Thyroid gland (tissue), 4 donors: ENCODE measurements around the gene TTC39A. TPM values are rescaled to one million over a fixed set of nuclear protein-coding genes. Genes with fewer than 3 reads are reported as not detected.

Source experiments
- DNase-seq, 2 donors: peaks; one replicate each; pipeline ENCODE4 v3.0.0-alpha.2; 2019
- H3K27ac ChIP-seq, 3 donors: fragments of 200-600 bp; sonication (generic); 1 replicate in 2 of 3; 2 replicates in 1 of 3; pipeline ENCODE4 v1.5.1; 2016 to 2019; ENCODE audit warnings: mild to moderate bottlenecking in 1 of 3, moderate library complexity in 1 of 3
- H3K27me3 ChIP-seq: fragments of 200-600 bp; sonication (generic); one replicate; pipeline ENCODE4 v1.5.1; 2019
- H3K36me3 ChIP-seq, 2 donors: fragments of 200-600 bp; sonication (generic); one replicate each; pipeline ENCODE4 v1.5.1; 2016 to 2019
- H3K4me1 ChIP-seq, 2 donors: fragments of 200-600 bp; sonication (generic); one replicate each; pipeline ENCODE4 v1.5.1; 2017 to 2019
- H3K4me3 ChIP-seq, 3 donors: fragments of 200-600 bp; sonication (generic); replicated peaks in 1 of 3; 1 replicate in 2 of 3; 2 replicates in 1 of 3; pipeline ENCODE4 v1.5.1; 2016; ENCODE audit warnings: mild to moderate bottlenecking in 1 of 3
- H3K9me3 ChIP-seq: fragments of 200-600 bp; sonication (generic); one replicate; pipeline ENCODE4 v1.5.1; 2017
- CTCF ChIP-seq, 6 experiments: fragments of 200-600 bp in 3 of 6; fragments of 450-650 bp in 3 of 6; sonication (generic) in 3 of 6; IDR thresholded peaks; one replicate each; pipeline ENCODE4 v1.5.1; 2016 to 2019; ENCODE audit warnings: antibody characterized with exemption in 6 of 6, mild to moderate bottlenecking in 2 of 6, inconsistent platforms in 1 of 6, moderate library complexity in 1 of 6
- POLR2A ChIP-seq, 2 donors: fragments of 450-650 bp; IDR thresholded peaks; one replicate each; pipeline ENCODE4 v1.6.1; 2017; ENCODE audit warnings: antibody characterized with exemption in 2 of 2, mild to moderate bottlenecking in 2 of 2, moderate library complexity in 1 of 2
- WGBS, 2 donors: methylation state at CpG; one replicate each; pipeline ENCODE4 v1.1.5; 2017; 5-methylcytosine and 5-hydroxymethylcytosine counted together
- intact Hi-C: fragments of 100-400 bp; cut with DNase I; formaldehyde crosslinking; loops from one replicate; pipeline ENCODE4 v1.15.1; 2023
- total RNA-seq, 4 donors: library from RNA; depleted of rRNA; stranded (reverse); fragments of >200 nt; gene quantifications; one replicate each; pipeline ENCODE4 v1.2.3, GENCODE V29; 2016

TTC39A gene
- total RNA-seq, 4 donors from 2014 or later: 13.6 to 56.0 (median 33.5) TPM

- TF ChIP-seq POLR2A (IDR thresholded peaks at IDR 0.05): no peak
- no peak for TF ChIP-seq CTCF (IDR thresholded peaks at IDR 0.05)
- Histone ChIP-seq H3K9me3 (no peaks in the 10 kb centered on the region), H3K36me3 (no peaks in the 10 kb centered on the region), H3K4me3 (no peak overlapping the region), H3K27ac (no peak overlapping the region), H3K27me3 (no peaks in the 10 kb centered on the region), H3K4me1 (peaks cover 4 to 25% of the 10 kb centered on the region in 2 donors)
- WGBS, 2 donors: 82 to 89% methylated on average over 5 of the region's 5 CpGs
- DNase-seq: no peak
- intact Hi-C loops: no loop called here
These were observed 46.4 kb downstream of the TTC39A start for GRCh38 chr1:51283979-51284378.

- Histone ChIP-seq H3K36me3 (no peaks in the 10 kb centered on the region), H3K9me3 (no peaks in the 10 kb centered on the region), H3K4me3 (no peak overlapping the region), H3K27ac (no peak overlapping the region), H3K4me1 (peaks cover 4 to 25% of the 10 kb centered on the region in 2 donors), H3K27me3 (no peaks in the 10 kb centered on the region)
- intact Hi-C loops: no loop called here
- DNase-seq: no peak
- TF ChIP-seq POLR2A (IDR thresholded peaks at IDR 0.05) (no peak), CTCF (IDR thresholded peaks at IDR 0.05) (no peak)
- WGBS, 2 donors: 80 to 82% methylated on average over 5 of the region's 5 CpGs
These were observed 47.8 kb downstream of the TTC39A start for GRCh38 chr1:51282605-51283004.

GRCh38 chr1:51281807-51282206 lies 48.6 kb downstream of the TTC39A start:
- intact Hi-C loops: no loop called here
- TF ChIP-seq CTCF (IDR thresholded peaks at IDR 0.05): no peak
- TF ChIP-seq POLR2A (IDR thresholded peaks at IDR 0.05): no peak
- 89 to 96% methylated on average over 5 of the region's 5 CpGs for WGBS, 2 donors
- no peaks in the 10 kb centered on the region for H3K27me3 ChIP-seq
- peaks cover 4 to 25% of the 10 kb centered on the region in 2 donors for H3K4me1 ChIP-seq
- H3K4me3 ChIP-seq: no peak overlapping the region
- no peak for DNase-seq
- H3K27ac ChIP-seq: no peak overlapping the region
- no peaks in the 10 kb centered on the region for H3K36me3 ChIP-seq
- H3K9me3 ChIP-seq: no peaks in the 10 kb centered on the region

- 29 to 52% methylated on average over 4 of the region's 4 CpGs for WGBS, 2 donors
These were observed 49.9 kb downstream of the TTC39A start for GRCh38 chr1:51280321-51280978.

More at GRCh38 chr1:51280321-51280978, 49.9 kb downstream of the TTC39A start:
- no peaks in the 10 kb centered on the region for H3K27me3 ChIP-seq
- intact Hi-C loops: no loop called here
- no peak overlapping the region for H3K4me3 ChIP-seq
- peak; percentile 84 to 87 for DNase-seq
- no peaks in the 10 kb centered on the region for H3K36me3 ChIP-seq
- TF ChIP-seq POLR2A (IDR thresholded peaks at IDR 0.05) (no peak), CTCF (IDR thresholded peaks at IDR 0.05) (no peak)
- peaks cover 4 to 33% of the 10 kb centered on the region in 2 donors for H3K4me1 ChIP-seq
- H3K9me3 ChIP-seq: no peaks in the 10 kb centered on the region
- peak overlapping the region; percentile 7 to 17 (median 12) for H3K27ac ChIP-seq
